GM18907 (cell line): ENCODE results near the gene THRAP3.
A peak's percentile ranks its signal among the peaks of the same experiment; 100 is the strongest.

ENCODE experiments used
- ATAC-seq: cut with Tn5 transposase; IDR thresholded peaks from one replicate; pipeline ENCODE4 v1.9.1; 2021; ENCODE audit warnings: mild to moderate bottlenecking, moderate library complexity; ENCODE audit not compliant: unreplicated experiment

THRAP3 gene

GRCh38 chr1:36322786-36323635 lies 98.8 kb downstream of the THRAP3 start:
- ATAC-seq, result no peak

GRCh38 chr1:36323636-36324352 lies 99.6 kb downstream of the THRAP3 start, which contains the start of gene EVA1B:
EVA1B (minus strand) TSS chr1:36323645; CDS start chr1:36323037, 608 bp downstream.
- ATAC-seq, result no peak

GRCh38 chr1:36324353-36324703 lies 100.1 kb downstream of the THRAP3 start:
- no peak for ATAC-seq

GRCh38 chr1:36326499-36326898 lies 102.3 kb downstream of the THRAP3 start:
- ATAC-seq, result no peak

- ATAC-seq, result no peak
Observed at GRCh38 chr1:36327421-36328087, 103.3 kb downstream of the THRAP3 start.

- no peak for ATAC-seq
Observed at GRCh38 chr1:36328088-36328480, 103.8 kb downstream of the THRAP3 start.

- no peak for ATAC-seq
Observed at GRCh38 chr1:36328713-36329112, 104.5 kb downstream of the THRAP3 start.

- no peak for ATAC-seq
Observed at GRCh38 chr1:36329817-36330216, 105.6 kb downstream of the THRAP3 start.

- no peak for ATAC-seq
Observed at GRCh38 chr1:36330940-36331339, 106.7 kb downstream of the THRAP3 start.

GRCh38 chr1:36337830-36338229 lies 113.6 kb downstream of the THRAP3 start:
- ATAC-seq, result no peak

- ATAC-seq, result no peak
Observed at GRCh38 chr1:36339215-36339614, 115.0 kb downstream of the THRAP3 start.

GRCh38 chr1:36339615-36340014 lies 115.4 kb downstream of the THRAP3 start:
- no peak for ATAC-seq

GRCh38 chr1:36341626-36342320 lies 117.5 kb downstream of the THRAP3 start:
- no peak for ATAC-seq

- ATAC-seq, result no peak
Observed at GRCh38 chr1:36342426-36343185, 118.4 kb downstream of the THRAP3 start.

GRCh38 chr1:36343651-36344394 lies 119.6 kb downstream of the THRAP3 start:
- ATAC-seq, result no peak

- ATAC-seq, result no peak
Observed at GRCh38 chr1:36344395-36344680, 120.1 kb downstream of the THRAP3 start.

GRCh38 chr1:36345353-36345752 lies 121.1 kb downstream of the THRAP3 start:
- no peak for ATAC-seq

- ATAC-seq, result no peak
Observed at GRCh38 chr1:36346741-36347370, 122.6 kb downstream of the THRAP3 start.

GRCh38 chr1:36349241-36349671 lies 125.0 kb downstream of the THRAP3 start:
- peak; percentile 75 for ATAC-seq
